Lower lobe of right lung (tissue), 2 donors: ENCODE measurements around the gene SEMA5B. TPM values are rescaled to one million over a fixed set of nuclear protein-coding genes. Genes with fewer than 3 reads are reported as not detected.

Experiments used
- ATAC-seq, 2 donors: fragments of 200-7000 bp; cut with Tn5 transposase; one replicate each; pipeline ENCODE4 v1.9.1; 2020 to 2022; ENCODE audit warnings: mild to moderate bottlenecking in 2 of 2, moderate library complexity in 2 of 2
- DNase-seq: peaks from one replicate; pipeline ENCODE4 v3.0.0-alpha.2; 2020
- H3K27ac ChIP-seq: fragments of 200-600 bp; one replicate; pipeline ENCODE4 v1.8.0; 2022
- H3K27me3 ChIP-seq: fragments of 200-600 bp; one replicate; pipeline ENCODE4 v1.8.0; 2022; ENCODE audit warnings: low read depth
- H3K36me3 ChIP-seq: fragments of 200-600 bp; one replicate; pipeline ENCODE4 v1.8.0; 2022; ENCODE audit warnings: mild to moderate bottlenecking
- H3K4me1 ChIP-seq: fragments of 200-600 bp; one replicate; pipeline ENCODE4 v1.8.0; 2022
- H3K4me3 ChIP-seq: fragments of 200-600 bp; one replicate; pipeline ENCODE4 v1.8.0; 2022; ENCODE audit warnings: mild to moderate bottlenecking
- H3K9me3 ChIP-seq: fragments of 200-600 bp; one replicate; pipeline ENCODE4 v1.8.0; 2022
- CTCF ChIP-seq: fragments of 200-600 bp; IDR thresholded peaks from one replicate; pipeline ENCODE4 v1.8.0; 2022; ENCODE audit warnings: antibody characterized with exemption, mild to moderate bottlenecking
- intact Hi-C: fragments of 100-400 bp; cut with DNase I; formaldehyde crosslinking; loops from one replicate; pipeline ENCODE4 v1.11.0; 2022
- total RNA-seq: library from RNA; stranded (reverse); fragmentation: NEBNext Ultra II Directional; extraction: Animal tissue kit (Norgen Biotek cat#: 25700); gene quantifications from one replicate; pipeline ENCODE4 v1.2.1, GENCODE V29; 2021
- donor health status: DM: no; HTN: yes; CAD: no; lungs with severe emphysema.

The SEMA5B gene
- total RNA-seq, 1 donor from 2014 or later = 0.71 TPM

- DNase-seq (no peak), ATAC-seq (no peak)
- Histone ChIP-seq H3K4me3 (no peak overlapping the region), H3K27me3 (no peaks in the 10 kb centered on the region), H3K9me3 (no peaks in the 10 kb centered on the region), H3K36me3 (no peaks in the 10 kb centered on the region), H3K27ac (no peak overlapping the region), H3K4me1 (peaks cover 19% of the 10 kb centered on the region)
- intact Hi-C loops = no loop called here
- no peak for TF ChIP-seq CTCF
Measured at GRCh38 chr3:123064506-123064905, 36.9 kb upstream of the SEMA5B start.

GRCh38 chr3:123063034-123063433 is 35.5 kb upstream of the SEMA5B start:
- DNase-seq (no peak), ATAC-seq (no peak)
- no peaks in the 10 kb centered on the region for H3K36me3 ChIP-seq
- H3K27me3 ChIP-seq = no peaks in the 10 kb centered on the region
- TF ChIP-seq CTCF = no peak
- no peak overlapping the region for H3K4me3 ChIP-seq
- intact Hi-C loops = no loop called here
- H3K27ac ChIP-seq = no peak overlapping the region
- peaks cover 7% of the 10 kb centered on the region for H3K4me1 ChIP-seq
- no peaks in the 10 kb centered on the region for H3K9me3 ChIP-seq

GRCh38 chr3:123061856-123062255 is 34.3 kb upstream of the SEMA5B start:
- intact Hi-C loops = no loop called here

GRCh38 chr3:123060054-123060453 is 32.5 kb upstream of the SEMA5B start:
- no peak overlapping the region for H3K27ac ChIP-seq
- DNase-seq (no peak), ATAC-seq (no peak)
- TF ChIP-seq CTCF = no peak
- H3K36me3 ChIP-seq = no peaks in the 10 kb centered on the region
- H3K4me1 ChIP-seq = no peaks in the 10 kb centered on the region
- H3K27me3 ChIP-seq = no peaks in the 10 kb centered on the region
- intact Hi-C loops = no loop called here
- no peaks in the 10 kb centered on the region for H3K9me3 ChIP-seq
- no peak overlapping the region for H3K4me3 ChIP-seq

More at GRCh38 chr3:123061856-123062255, 34.3 kb upstream of the SEMA5B start:
- H3K4me1 ChIP-seq = no peaks in the 10 kb centered on the region
- no peaks in the 10 kb centered on the region for H3K27me3 ChIP-seq
- no peak for TF ChIP-seq CTCF
- no peak overlapping the region for H3K4me3 ChIP-seq
- no peak for DNase-seq
- no peak overlapping the region for H3K27ac ChIP-seq
- H3K9me3 ChIP-seq = no peaks in the 10 kb centered on the region
- no peaks in the 10 kb centered on the region for H3K36me3 ChIP-seq
- no peak for ATAC-seq

- H3K9me3 ChIP-seq = no peaks in the 10 kb centered on the region
- H3K27me3 ChIP-seq = no peaks in the 10 kb centered on the region
- DNase-seq (no peak), ATAC-seq (no peak)
- no peak for TF ChIP-seq CTCF
- H3K4me3 ChIP-seq = no peak overlapping the region
- intact Hi-C loops = no loop called here
- no peaks in the 10 kb centered on the region for H3K36me3 ChIP-seq
- no peak overlapping the region for H3K27ac ChIP-seq
- H3K4me1 ChIP-seq = no peaks in the 10 kb centered on the region
Measured at GRCh38 chr3:123058505-123058904, 30.9 kb upstream of the SEMA5B start.

- Histone ChIP-seq H3K27me3 (no peaks in the 10 kb centered on the region), H3K9me3 (no peaks in the 10 kb centered on the region), H3K4me1 (no peaks in the 10 kb centered on the region), H3K27ac (no peak overlapping the region), H3K4me3 (no peak overlapping the region), H3K36me3 (no peaks in the 10 kb centered on the region)
- no peak for DNase-seq
- no peak for ATAC-seq
- no peak for TF ChIP-seq CTCF
- intact Hi-C loops = no loop called here
Measured at GRCh38 chr3:123055352-123055751, 27.8 kb upstream of the SEMA5B start.
